Muscle of back (tissue), 11 donors: Measurements from ENCODE around the gene TMEM200A. TPM values are rescaled to one million over a fixed set of nuclear protein-coding genes. Genes with fewer than 3 reads are reported as not detected.

Source experiments
- DNase-seq, 3 donors: peaks; one replicate each; pipeline versions ENCODE4 v3.0.0 to v3.0.0-alpha.2; 2013
- polyA plus RNA-seq, 10 donors: library from polyadenylated mRNA; unstranded; fragments of 120-200 nt; gene quantifications; one replicate each; pipeline ENCODE4 v1.2.1, GENCODE V29; 2013; ENCODE audit not compliant: insufficient read length in 10 of 10

The TMEM200A gene
- polyA plus RNA-seq, 10 donors, result 11.5 to 21.8 (median 15.0) TPM

DNA sequence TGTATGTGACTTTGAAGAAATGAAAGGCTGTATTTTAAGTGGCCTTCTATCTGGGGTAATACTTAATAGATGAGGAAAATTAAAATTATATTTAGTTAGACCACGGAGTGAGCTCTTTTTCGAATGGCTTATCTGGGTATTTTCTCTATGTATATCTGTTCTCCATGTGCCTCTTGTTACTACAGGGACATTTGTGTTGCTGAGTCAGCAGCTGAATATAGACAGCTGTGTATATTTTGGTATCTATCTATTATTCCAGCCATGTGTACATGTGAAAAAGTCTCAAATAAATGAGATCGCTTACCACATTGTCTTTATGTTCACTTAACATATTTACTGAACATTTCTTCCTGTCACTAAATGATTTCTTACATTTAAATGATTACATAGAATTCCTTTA, 57.2 kb downstream of the TMEM200A start:
- DNase-seq, result peak in 1 of 3 donors; percentile 14

GRCh38 chr6:130424710-130425109, 58.9 kb downstream of the TMEM200A start:
- no peak for DNase-seq

- peak in 1 of 3 donors; percentile 8 for DNase-seq
Measured at GRCh38 chr6:130425537-130425936, 59.7 kb downstream of the TMEM200A start.

GRCh38 chr6:130426066-130426721, 60.4 kb downstream of the TMEM200A start:
- DNase-seq, result no peak

GRCh38 chr6:130431346-130431852, 65.6 kb downstream of the TMEM200A start:
- no peak for DNase-seq

DNA sequence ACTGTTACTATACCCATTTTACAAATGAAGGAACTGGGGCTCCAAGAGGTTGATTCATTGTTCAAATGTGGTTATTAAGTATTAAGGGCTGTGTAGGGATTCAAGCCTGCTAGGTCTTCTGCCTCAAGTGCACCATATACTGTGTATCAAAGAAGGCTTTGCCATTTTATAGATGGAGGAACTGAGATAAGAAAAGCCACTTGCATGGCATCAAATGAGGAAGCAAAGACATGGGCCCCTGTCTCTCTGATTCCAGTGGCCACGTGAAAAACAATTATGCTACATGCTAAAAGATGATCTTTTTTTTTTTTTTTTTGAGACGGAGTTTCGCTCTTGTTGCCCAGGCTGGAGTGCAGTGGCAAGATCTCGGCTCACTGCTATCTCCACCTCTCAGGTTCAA, 67.0 kb downstream of the TMEM200A start:
- DNase-seq, result no peak

GRCh38 chr6:130434174-130434873, 68.5 kb downstream of the TMEM200A start:
- DNase-seq, result peak in 1 of 3 donors; percentile 12

- no peak for DNase-seq
Measured at GRCh38 chr6:130435181-130435580, 69.4 kb downstream of the TMEM200A start.

- DNase-seq, result no peak
Measured at GRCh38 chr6:130437961-130438360, 72.1 kb downstream of the TMEM200A start.

- no peak for DNase-seq
Measured at GRCh38 chr6:130447374-130447773, 81.6 kb downstream of the TMEM200A start.

DNA sequence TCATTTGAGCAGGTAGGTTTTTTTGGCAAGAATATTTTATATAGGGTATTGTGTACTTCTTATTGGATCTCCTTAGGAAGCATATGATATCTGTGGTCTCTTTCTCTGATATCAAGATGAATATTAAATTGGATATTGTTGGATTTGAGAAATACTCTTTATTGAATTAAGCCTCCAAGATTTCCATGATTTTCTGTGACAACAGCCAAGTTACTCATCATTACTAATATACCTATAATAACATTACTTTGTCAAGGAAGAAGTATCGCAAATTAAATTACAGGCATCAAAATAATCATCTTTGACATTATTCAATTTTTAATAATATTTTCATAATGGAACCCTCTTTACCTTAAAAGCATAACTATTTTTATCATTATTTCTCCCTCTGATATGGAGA, 86.5 kb downstream of the TMEM200A start:
- no peak for DNase-seq

GRCh38 chr6:130453230-130453629, 87.4 kb downstream of the TMEM200A start:
- DNase-seq, result peak in 1 of 3 donors; percentile 38

GRCh38 chr6:130457605-130458004, 91.8 kb downstream of the TMEM200A start:
- no peak for DNase-seq

DNA sequence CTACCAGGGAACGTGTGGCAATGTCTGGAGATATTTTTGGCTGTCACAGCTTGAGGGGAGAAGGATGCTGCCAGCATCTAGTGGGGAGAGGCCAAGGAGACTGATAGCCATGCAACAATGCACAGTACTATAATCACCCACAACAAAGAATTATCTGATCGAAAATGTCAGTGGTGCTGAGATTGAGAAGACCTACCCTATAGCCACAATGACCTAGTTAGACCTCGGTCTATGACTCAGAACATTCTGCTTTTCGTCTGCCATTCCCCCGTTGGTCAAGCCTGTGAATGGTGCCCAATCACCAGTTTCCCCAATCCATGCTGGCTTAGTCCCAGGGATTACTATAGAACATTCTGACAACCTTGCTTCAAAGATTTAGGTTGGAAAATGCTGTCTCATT, 93.5 kb downstream of the TMEM200A start:
- no peak for DNase-seq

DNA sequence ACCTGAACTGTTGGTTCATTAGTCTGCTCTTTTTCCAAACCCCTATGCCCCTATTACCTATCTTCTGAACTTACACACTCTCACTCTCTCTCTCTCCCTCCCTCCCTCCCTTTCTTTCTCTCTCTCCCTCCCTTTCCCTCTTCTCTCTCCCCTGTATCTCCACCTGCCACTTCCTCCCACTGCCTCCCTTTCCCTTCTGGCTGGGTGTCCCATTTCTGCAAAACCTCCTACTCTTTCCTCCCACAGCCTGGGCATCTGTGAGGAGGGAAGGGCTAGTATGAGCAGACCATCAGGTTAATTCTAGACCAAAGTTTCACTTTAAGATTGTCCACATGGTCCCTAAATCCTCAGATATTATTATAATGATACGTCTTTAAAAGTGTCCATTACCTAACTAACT, 95.1 kb downstream of the TMEM200A start:
- no peak for DNase-seq

DNA sequence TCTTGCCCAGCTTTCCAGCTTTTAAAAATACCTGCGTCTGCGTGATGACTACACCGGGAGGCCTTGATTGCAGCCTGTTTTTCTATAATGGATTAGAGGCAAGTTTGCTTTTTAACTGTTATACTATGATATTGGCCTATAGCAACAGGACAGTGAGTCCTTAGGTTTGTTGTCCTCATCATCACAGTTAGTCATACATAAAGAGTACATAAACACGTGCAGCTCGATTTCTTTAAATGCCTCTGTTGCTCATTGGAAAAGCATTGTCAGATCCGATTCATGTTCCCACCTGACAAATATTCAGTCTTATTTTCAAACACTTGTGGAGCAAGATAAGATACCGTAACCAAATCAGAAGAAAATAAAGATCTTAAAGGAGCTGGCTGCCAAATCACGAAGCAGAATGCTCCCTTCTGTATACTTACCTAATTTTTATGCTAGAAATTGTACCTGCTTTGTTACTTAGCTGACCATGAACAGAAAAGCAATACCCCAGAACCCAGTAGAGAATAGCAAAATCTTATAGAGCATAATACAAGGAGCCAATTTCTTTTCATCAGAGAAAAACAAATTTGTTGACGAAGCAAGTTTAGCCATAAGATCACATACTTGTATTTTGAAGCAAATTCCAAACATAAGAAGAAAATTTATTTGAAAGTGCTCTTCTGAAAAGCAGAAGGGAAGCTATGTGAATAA, 100.4 kb downstream of the TMEM200A start:
- DNase-seq, result no peak

DNA sequence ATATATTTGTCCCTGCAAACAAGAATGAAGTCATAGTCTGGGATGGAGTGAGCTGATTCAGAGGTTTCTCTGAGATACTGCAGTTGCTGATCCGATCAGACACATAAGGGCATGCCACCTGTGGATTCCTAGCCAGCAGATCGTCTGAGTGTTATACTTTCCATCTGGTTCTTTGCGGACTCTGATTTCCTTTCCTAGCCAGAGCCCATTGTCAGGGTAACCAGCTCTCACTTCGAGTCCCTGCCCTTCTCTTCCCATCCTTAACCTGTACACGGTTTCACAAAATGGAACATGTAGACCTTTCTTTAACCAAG, 100.9 kb downstream of the TMEM200A start:
- DNase-seq, result no peak

DNA sequence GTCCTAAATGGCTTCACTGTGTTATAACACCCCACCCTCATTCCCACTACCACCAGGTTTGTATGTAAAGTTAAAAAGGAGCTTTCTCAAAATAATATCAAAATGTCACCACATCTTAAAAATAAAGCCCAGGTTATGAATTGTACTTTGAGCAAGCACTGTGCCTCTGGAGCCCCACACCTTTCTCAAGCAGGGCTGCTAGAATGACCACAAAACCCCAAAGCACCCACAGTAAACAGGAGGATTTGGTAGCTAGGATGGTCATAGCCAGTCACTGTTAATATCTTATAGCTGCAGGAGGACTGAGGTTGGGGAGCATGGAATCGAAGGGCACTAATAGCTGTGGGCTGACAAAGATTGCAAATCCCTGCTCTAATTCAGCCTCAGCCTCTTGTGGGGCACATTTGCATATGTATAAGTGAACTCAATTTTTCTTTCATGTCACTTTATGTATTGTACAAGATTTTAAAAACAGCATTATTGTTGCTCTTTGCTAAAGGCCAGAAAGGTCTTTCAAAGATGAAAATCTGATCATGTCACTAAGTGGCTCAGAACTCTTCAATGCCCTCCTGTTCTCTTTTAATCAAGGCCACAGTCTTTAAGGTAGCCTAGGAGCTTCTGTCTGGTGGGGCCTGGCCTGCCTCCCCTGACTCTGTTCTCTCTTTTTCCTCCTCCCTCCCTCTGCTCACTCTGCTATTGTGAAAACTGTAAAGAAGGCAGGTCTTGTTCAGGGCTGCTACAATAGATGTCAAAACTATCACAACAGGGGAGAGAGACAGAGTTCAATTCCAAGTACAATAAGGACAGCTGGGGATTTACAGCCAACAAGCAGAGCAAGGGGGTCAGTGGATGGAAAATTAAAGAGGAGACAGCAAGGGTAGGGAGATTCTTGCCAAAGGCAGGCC, 101.6 kb downstream of the TMEM200A start:
- DNase-seq, result no peak

- DNase-seq, result no peak
Measured at GRCh38 chr6:130470766-130471165, 104.9 kb downstream of the TMEM200A start.

DNA sequence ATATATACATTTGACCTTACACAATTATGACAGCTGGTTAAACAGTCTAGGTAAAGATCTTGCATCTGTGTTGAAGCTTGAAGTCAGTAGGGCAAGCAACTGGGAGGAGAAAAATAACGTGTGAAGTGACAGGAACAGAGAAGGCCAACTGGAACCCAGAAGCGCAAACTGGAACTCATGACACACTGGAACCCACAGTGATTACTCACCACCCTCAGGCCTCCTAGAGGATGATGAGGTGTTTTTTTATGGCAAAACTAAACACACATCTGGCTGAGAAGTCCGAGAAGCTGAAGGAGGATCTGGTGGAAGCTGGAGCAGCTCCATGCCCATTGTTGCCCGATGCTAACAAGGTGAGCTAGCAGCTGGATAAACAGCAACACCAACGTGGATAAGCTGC, 108.1 kb downstream of the TMEM200A start:
- DNase-seq, result peak in 1 of 3 donors; percentile 5

DNA sequence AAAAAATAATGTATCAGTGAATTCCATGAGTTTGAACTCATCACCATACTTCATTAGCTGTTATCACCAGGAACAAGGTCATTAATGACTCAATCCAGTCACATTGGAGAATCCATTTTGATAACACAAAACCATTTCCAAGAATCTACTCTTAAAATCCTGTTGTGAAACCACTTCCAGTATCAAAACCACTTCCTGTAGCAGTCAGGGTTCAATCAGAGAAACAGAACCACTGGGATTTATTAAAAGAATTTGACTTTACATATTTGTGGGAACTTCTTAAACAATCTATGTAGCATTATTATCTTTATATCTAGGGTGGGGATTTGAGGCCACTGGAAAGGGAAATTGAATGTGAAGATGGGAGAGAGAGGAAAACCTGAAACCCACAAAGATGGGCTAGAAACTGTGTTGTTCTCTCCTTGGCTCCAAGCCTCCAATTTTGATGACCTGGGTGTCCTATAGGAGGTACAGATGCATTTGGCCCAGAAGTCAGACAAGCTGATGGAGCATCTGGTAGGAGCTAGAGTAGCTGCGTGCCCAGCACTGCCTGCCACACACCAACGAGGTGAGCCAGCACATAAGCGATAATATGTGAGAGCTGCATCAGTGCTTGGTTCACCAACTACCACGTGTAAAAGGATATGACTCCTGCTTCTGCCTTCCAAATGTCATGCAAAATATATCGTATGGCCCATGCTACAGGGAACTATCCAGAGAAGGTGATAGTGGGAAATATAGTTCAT, 117.0 kb downstream of the TMEM200A start:
- peak in 1 of 3 donors; percentile 86 for DNase-seq
